GM19240 (cell line): Measurements from ENCODE around the gene S100Z.
"Not testable (repeated sequence)": the region's sequence is repeated elsewhere in the genome, so short reads cannot be mapped to it uniquely, and the experiment has no call there.

Experiments used
- DNase-seq: peaks from one replicate; pipeline ENCODE4 v3.0.0; 2011; ENCODE audit warnings: low spot score; ENCODE audit not compliant: insufficient read length

Gene S100Z

GRCh38 chr5:76849419-76850291 is at the start of gene S100Z:
Gene S100Z, plus strand, starts transcription at chr5:76850014. Its CDS starts 25,346 bp downstream, at chr5:76875360.
- no peak for DNase-seq

GRCh38 chr5:76800579-76800978 is 49.2 kb upstream of the S100Z start:
- no peak for DNase-seq

GRCh38 chr5:76801159-76801802 is 48.5 kb upstream of the S100Z start:
- no peak for DNase-seq

- DNase-seq, result no peak
Measured at GRCh38 chr5:76801803-76802195, 48.0 kb upstream of the S100Z start.

- DNase-seq, result no peak
Measured at GRCh38 chr5:76804266-76804665, 45.5 kb upstream of the S100Z start.

GRCh38 chr5:76805821-76806505 is 43.9 kb upstream of the S100Z start:
- DNase-seq, result no peak

- DNase-seq, result no peak
Measured at GRCh38 chr5:76807296-76807695, 42.5 kb upstream of the S100Z start.

- no peak for DNase-seq
Measured at GRCh38 chr5:76808141-76808691, 41.6 kb upstream of the S100Z start.

- no peak for DNase-seq
Measured at GRCh38 chr5:76809141-76809540, 40.7 kb upstream of the S100Z start.

- DNase-seq, result no peak
Measured at GRCh38 chr5:76810236-76810635, 39.6 kb upstream of the S100Z start.

GRCh38 chr5:76811214-76811613 is 38.6 kb upstream of the S100Z start:
- DNase-seq, result no peak

- DNase-seq, result not testable (repeated sequence)
Measured at GRCh38 chr5:76812209-76812608, 37.6 kb upstream of the S100Z start.

GRCh38 chr5:76813982-76814562 is 35.7 kb upstream of the S100Z start:
- no peak for DNase-seq

GRCh38 chr5:76816110-76816831 is 33.5 kb upstream of the S100Z start:
- DNase-seq, result no peak

GRCh38 chr5:76818844-76819831 is 30.7 kb upstream of the S100Z start, which contains the start of gene F2RL1:
Gene F2RL1, plus strand, starts transcription at chr5:76819030. Its CDS starts 153 bp downstream, at chr5:76819183.
- no peak for DNase-seq

GRCh38 chr5:76819851-76820525 is 29.8 kb upstream of the S100Z start:
- DNase-seq, result no peak

GRCh38 chr5:76820526-76820890 is 29.3 kb upstream of the S100Z start:
- DNase-seq, result no peak

- DNase-seq, result no peak
Measured at GRCh38 chr5:76821136-76821535, 28.7 kb upstream of the S100Z start.
